Hematopoietic multipotent progenitor cell treated with erythropoietin and hydrocortisone succinate and interleukin-3 and kit ligand, for 8 days (in vitro differentiated cells): ENCODE results near the gene SRRD.
A peak's percentile ranks its signal among the peaks of the same experiment; 100 is the strongest.

Experiments
- DNase-seq: peaks from one replicate; pipeline ENCODE4 v3.0.0-alpha.2; 2015

The SRRD gene

GRCh38 chr22:26484360-26484706 is 656 bp downstream of the SRRD start:
- peak; percentile 83 for DNase-seq

GRCh38 chr22:26485013-26485412 is 1.3 kb downstream of the SRRD start:
- DNase-seq = no peak

- DNase-seq = peak; percentile 60
These were observed 2.2 kb downstream of the SRRD start for GRCh38 chr22:26485806-26486390.

- DNase-seq = no peak
These were observed 2.7 kb downstream of the SRRD start for GRCh38 chr22:26486394-26486793.

- no peak for DNase-seq
These were observed 4.3 kb downstream of the SRRD start for GRCh38 chr22:26487996-26488395.

GRCh38 chr22:26489447-26490036 is 5.9 kb downstream of the SRRD start:
- DNase-seq = no peak

- DNase-seq = no peak
These were observed 8.5 kb downstream of the SRRD start for GRCh38 chr22:26492220-26492619.

- no peak for DNase-seq
These were observed 10.8 kb downstream of the SRRD start for GRCh38 chr22:26494506-26494905.

GRCh38 chr22:26496456-26496855 is 12.8 kb downstream of the SRRD start:
- DNase-seq = no peak

- DNase-seq = no peak
These were observed 15.6 kb downstream of the SRRD start for GRCh38 chr22:26499188-26499703.

GRCh38 chr22:26501996-26502395 is 18.3 kb downstream of the SRRD start:
- no peak for DNase-seq

GRCh38 chr22:26502688-26503561 is 19.2 kb downstream of the SRRD start:
- peak; percentile 78 for DNase-seq

GRCh38 chr22:26503758-26504157 is 20.1 kb downstream of the SRRD start:
- DNase-seq = no peak

- DNase-seq = no peak
These were observed 24.5 kb downstream of the SRRD start for GRCh38 chr22:26508148-26508547.

GRCh38 chr22:26512149-26512793 is 28.6 kb downstream of the SRRD start, which contains the start of gene TFIP11:
Gene TFIP11 (minus strand): TSS chr22:26512473. CDS start chr22:26510272, 2,201 bp downstream.
- DNase-seq = peak; percentile 95

- DNase-seq = no peak
These were observed 30.2 kb downstream of the SRRD start for GRCh38 chr22:26513838-26514237.

- no peak for DNase-seq
These were observed 30.9 kb downstream of the SRRD start for GRCh38 chr22:26514419-26515161.

- DNase-seq = no peak
These were observed 32.3 kb downstream of the SRRD start for GRCh38 chr22:26515931-26516330.

GRCh38 chr22:26516503-26516902 is 32.8 kb downstream of the SRRD start:
- no peak for DNase-seq

- no peak for DNase-seq
These were observed 33.8 kb downstream of the SRRD start for GRCh38 chr22:26517429-26517828.

GRCh38 chr22:26522012-26522411 is 38.3 kb downstream of the SRRD start:
- DNase-seq = no peak

- no peak for DNase-seq
These were observed 38.9 kb downstream of the SRRD start for GRCh38 chr22:26522592-26522991.

- DNase-seq = no peak
These were observed 41.2 kb downstream of the SRRD start for GRCh38 chr22:26524870-26525269.
